HepG2 (cell line): ENCODE data around the gene FBXL2. TPM values are rescaled to one million over a fixed set of nuclear protein-coding genes. Genes with fewer than 3 reads are reported as not detected.

ENCODE experiments used
- ATAC-seq: fragments of 200-7000 bp; cut with Tn5 transposase; 3 replicates; pipeline ENCODE4 v1.9.1; 2020; ENCODE audit warnings: mild to moderate bottlenecking, moderate library complexity
- BruUV-seq: library from RNA; stranded (reverse); fragments of 400-500 nt; replicated peaks from 2 replicates; lab custom pipeline; 2021; lab: Mats Ljungman, UMichigan
- CTCF ChIA-PET: fragments of 300-600 bp; formaldehyde crosslinking; extraction: SDS; loops from one replicate; lab custom pipeline; 2021; ENCODE audit warnings: low total read pairs, inconsistent platforms, low intra/inter-chr PET ratio; lab: Yijun Ruan, JAX
- POLR2A ChIA-PET: fragments of 350-600 bp; sonication (Branson Sonifier 250); formaldehyde crosslinking; loops from one replicate; lab custom pipeline; 2020; ENCODE audit warnings: antibody characterized with exemption, inconsistent platforms; lab: Yijun Ruan, JAX
- DNase-seq: peaks from one replicate; pipeline ENCODE4 v3.0.0-alpha.2; 2015; ENCODE audit warnings: low spot score
- FAIRE-seq: peaks from 3 replicates; lab custom pipeline; 2011; peaks lifted over from hg19 to GRCh38; lab: Jason Lieb, UNC
- H2AFZ ChIP-seq: one replicate; pipeline ENCODE4 v1.6.1; 2011; ENCODE audit warnings: low read length, inconsistent platforms
- H3K27ac ChIP-seq: fragments of 300-600 bp; 3 replicates; pipeline ENCODE4 v1.8.0; 2011; ENCODE audit warnings: mixed run types, mild to moderate bottlenecking, mixed read lengths, low read length, inconsistent platforms; ENCODE audit not compliant: insufficient read depth; ENCODE audit errors: extremely low read length
- H3K27me3 ChIP-seq, 2 experiments: fragments of 200-600 bp in 1 of 2; 2 replicates in 1 of 2; 3 replicates in 1 of 2; pipeline versions ENCODE4 v1.6.0 to v1.8.0; 2011; ENCODE audit warnings: low read length in 2 of 2, mild to moderate bottlenecking in 2 of 2, moderate library complexity in 2 of 2, inconsistent platforms in 1 of 2; ENCODE audit not compliant: insufficient read depth in 2 of 2, control insufficient read depth in 1 of 2
- H3K36me3 ChIP-seq, 2 experiments: fragments of 200-600 bp in 1 of 2; replicated peaks in 1 of 2; 2 replicates in 1 of 2; 3 replicates in 1 of 2; pipeline versions ENCODE4 v1.5.1 to v1.8.0; 2011; ENCODE audit warnings: low read length in 2 of 2, inconsistent platforms in 1 of 2; ENCODE audit not compliant: insufficient read depth in 2 of 2, control insufficient read depth in 1 of 2
- H3K4me1 ChIP-seq: 2 replicates; pipeline ENCODE4 v1.5.1; 2012; ENCODE audit warnings: low read length, inconsistent platforms; ENCODE audit not compliant: insufficient read depth
- H3K4me2 ChIP-seq: 2 replicates; pipeline ENCODE4 v1.6.0; 2011; ENCODE audit warnings: low read depth, low read length, inconsistent platforms
- H3K4me3 ChIP-seq, 3 experiments: fragments of 200-600 bp in 1 of 3; sonication (generic), shearing (Covaris generic) in 1 of 3; replicated peaks in 1 of 3; 2 replicates each; pipeline ENCODE4 v1.5.1; 2011 to 2016; ENCODE audit warnings: low read length in 3 of 3, inconsistent platforms in 2 of 3, low read depth in 2 of 3, mild to moderate bottlenecking in 2 of 3, control low read depth in 1 of 3, mixed read lengths in 1 of 3; ENCODE audit not compliant: insufficient read depth in 1 of 3
- H3K79me2 ChIP-seq: one replicate; pipeline ENCODE4 v1.6.1; 2011; ENCODE audit warnings: low read length, inconsistent platforms; ENCODE audit not compliant: insufficient read depth
- H3K9ac ChIP-seq: 2 replicates; pipeline ENCODE4 v1.6.0; 2011; ENCODE audit warnings: mild to moderate bottlenecking, low read depth, low read length, inconsistent platforms; ENCODE audit not compliant: insufficient read depth
- H3K9me3 ChIP-seq: 2 replicates; pipeline ENCODE4 v1.5.1; 2012; ENCODE audit warnings: mild to moderate bottlenecking, low read length
- H4K20me1 ChIP-seq: 2 replicates; pipeline ENCODE4 v1.6.0; 2011; ENCODE audit warnings: inconsistent platforms, mild to moderate bottlenecking, low read length, moderate library complexity; ENCODE audit not compliant: insufficient read depth
- CBX5 ChIP-seq: sonication (generic); formaldehyde crosslinking; IDR thresholded peaks from 2 replicates; pipeline ENCODE4 v1.4.0; 2020; ENCODE audit warnings: missing genetic modification reagents, borderline replicate concordance
- CTCF ChIP-seq: sonication (generic); formaldehyde crosslinking; IDR thresholded peaks from 2 replicates; pipeline ENCODE4 v1.5.0; 2020; ENCODE audit warnings: mild to moderate bottlenecking, missing genetic modification reagents, moderate library complexity
- E2F2 ChIP-seq: sonication (generic); formaldehyde crosslinking; IDR thresholded peaks from 2 replicates; pipeline ENCODE4 v1.4.0; 2020; ENCODE audit warnings: missing genetic modification reagents, borderline replicate concordance
- MZF1 ChIP-seq: sonication (generic); formaldehyde crosslinking; IDR thresholded peaks from 2 replicates; pipeline ENCODE4 v1.8.1; 2023; ENCODE audit warnings: mild to moderate bottlenecking, missing genetic modification reagents, borderline replicate concordance
- PTBP1 ChIP-seq: fragments of 200-400 bp; formaldehyde crosslinking; IDR thresholded peaks from 2 replicates; pipeline ENCODE4 v1.6.1; 2018; ENCODE audit warnings: low read length, low read depth; ENCODE audit not compliant: poor library complexity, severe bottlenecking
- ZBTB1 ChIP-seq: sonication (generic); formaldehyde crosslinking; IDR thresholded peaks from 2 replicates; pipeline ENCODE4 v1.4.0; 2020; ENCODE audit warnings: missing genetic modification reagents, borderline replicate concordance
- ZNF280B ChIP-seq: sonication (generic); formaldehyde crosslinking; IDR thresholded peaks from 2 replicates; pipeline ENCODE4 v1.5.0; 2020; ENCODE audit warnings: missing genetic modification reagents, mild to moderate bottlenecking, borderline replicate concordance
- ZNF431 ChIP-seq: sonication (generic); formaldehyde crosslinking; IDR thresholded peaks from 2 replicates; pipeline ENCODE4 v1.9.0; 2022; ENCODE audit warnings: missing genetic modification reagents, low read depth, mild to moderate bottlenecking, borderline replicate concordance
- ZNF770 ChIP-seq: sonication (generic); formaldehyde crosslinking; IDR thresholded peaks from 2 replicates; pipeline ENCODE4 v1.5.0; 2020; ENCODE audit warnings: mild to moderate bottlenecking, missing genetic modification reagents
- ZNF788 ChIP-seq: sonication (generic); formaldehyde crosslinking; IDR thresholded peaks from 2 replicates; pipeline ENCODE4 v1.5.0; 2020; ENCODE audit warnings: mild to moderate bottlenecking, missing genetic modification reagents, borderline replicate concordance
- ZSCAN9 ChIP-seq: IDR thresholded peaks from 2 replicates; pipeline ENCODE4 v1.6.1; 2016; ENCODE audit warnings: borderline replicate concordance
- WGBS: methylation state at CpG from one replicate; pipeline ENCODE4 v1.1.6; 2017; ENCODE audit warnings: low lambda C conversion rate; 5-methylcytosine and 5-hydroxymethylcytosine counted together
- in situ Hi-C: cut with HindIII; loops from 2 replicates; pipeline ENCODE4 v1.10.0; 2017; ENCODE audit warnings: low pct_unique_long_range_greater_than_20kb; ENCODE audit not compliant: extremely low pct_ligation_motif_present
- intact Hi-C: fragments of 100-400 bp; cut with micrococcal nuclease; formaldehyde crosslinking; loops from one replicate; pipeline ENCODE4 v1.10.0; 2022; ENCODE audit not compliant: unreplicated experiment
- polyA plus RNA-seq, 8 experiments: library from polyadenylated mRNA; depleted of rRNA in 3 of 8; stranded (reverse) in 7 of 8; unstranded in 1 of 8; fragments of >200 nt; fragmentation: Illumina TruSeq in 4 of 8; extraction: Trizol in 4 of 8; gene quantifications; 2 replicates each; pipeline versions ENCODE4 v1.2.1 to v1.2.3, GENCODE V29; 2011 to 2016; ENCODE audit warnings: low read depth in 4 of 8, missing spikeins in 1 of 8, mixed read lengths in 1 of 8; ENCODE audit not compliant: insufficient read depth in 1 of 8
- total RNA-seq, 5 experiments: library from RNA; depleted of rRNA; stranded (reverse); fragments of >200 nt; fragmentation: Illumina TruSeq; extraction: Trizol; gene quantifications; 2 replicates each; pipeline ENCODE4 v1.2.3, GENCODE V29; 2016; ENCODE audit warnings: low read depth in 1 of 5

The FBXL2 gene
- total and polyA plus RNA-seq, 2 of the 13 experiments (the other 11 are each of a cell fraction or from before 2014, with no cell fraction given) = 1.8 to 5.0 TPM

- H3K27ac ChIP-seq = no peak overlapping the region
- POLR2A ChIA-PET = no interaction called here
- no peak overlapping the region for H2AFZ ChIP-seq
- H3K36me3 ChIP-seq = no peaks in the 10 kb centered on the region
- FAIRE-seq (no peak), DNase-seq (no peak), ATAC-seq (no peak)
- H3K9me3 ChIP-seq = no peaks in the 10 kb centered on the region
- 28% methylated on average over 3 of the region's 3 CpGs for WGBS
- intact Hi-C loops (no loop called here), in situ Hi-C loops (no loop called here)
- H3K4me3 ChIP-seq = no peak overlapping the region
- no peak overlapping the region for H3K4me2 ChIP-seq
- H3K79me2 ChIP-seq = no peaks in the 10 kb centered on the region
- no TSS peak for BruUV-seq
- CTCF ChIA-PET = no interaction called here
- TF ChIP-seq CTCF (CRISPR knock-in tag) (no peak), ZNF280B (CRISPR knock-in tag) (no peak), ZSCAN9 (no peak), PTBP1 (no peak), E2F2 (CRISPR knock-in tag) (no peak), CBX5 (CRISPR knock-in tag) (no peak), ZNF770 (no peak), ZNF788 (CRISPR knock-in tag) (no peak), MZF1 (no peak), ZNF431 (no peak), ZBTB1 (CRISPR knock-in tag) (no peak)
- peaks cover 0 to 7% of the 10 kb centered on the region in 2 experiments; a peak in 2 of 5 replicates for H3K27me3 ChIP-seq
- no peaks in the 10 kb centered on the region for H4K20me1 ChIP-seq
- no peak overlapping the region for H3K9ac ChIP-seq
- peaks cover 8% of the 10 kb centered on the region; the same call in 1 of the 2 replicates for H3K4me1 ChIP-seq
Measured at GRCh38 chr3:33229066-33229465, 48.2 kb upstream of the FBXL2 start.
